Choroid plexus epithelial cell (primary cell): Measurements from ENCODE around the gene ANXA7.
A peak's percentile ranks its signal among the peaks of the same experiment; 100 is the strongest.
"Not testable (repeated sequence)": the region's sequence is repeated elsewhere in the genome, so short reads cannot be mapped to it uniquely, and the experiment has no call there.

Experiments used
- DNase-seq: peaks from one replicate; pipeline ENCODE4 v3.0.0-alpha.2; 2010; ENCODE audit warnings: low read depth
- H3K4me3 ChIP-seq: 2 replicates; pipeline ENCODE4 v1.5.1; 2011; ENCODE audit warnings: low read depth, mild to moderate bottlenecking, control low read depth, low read length, moderate library complexity
- TF ChIP-seq, protein P1 (sequence below): conservative IDR thresholded peaks from 2 replicates; pipeline ENCODE4 v1.5.1; 2011; ENCODE audit warnings: low read depth, mild to moderate bottlenecking, control low read depth, inconsistent platforms, low read length, moderate library complexity

ANXA7 gene

DNA sequence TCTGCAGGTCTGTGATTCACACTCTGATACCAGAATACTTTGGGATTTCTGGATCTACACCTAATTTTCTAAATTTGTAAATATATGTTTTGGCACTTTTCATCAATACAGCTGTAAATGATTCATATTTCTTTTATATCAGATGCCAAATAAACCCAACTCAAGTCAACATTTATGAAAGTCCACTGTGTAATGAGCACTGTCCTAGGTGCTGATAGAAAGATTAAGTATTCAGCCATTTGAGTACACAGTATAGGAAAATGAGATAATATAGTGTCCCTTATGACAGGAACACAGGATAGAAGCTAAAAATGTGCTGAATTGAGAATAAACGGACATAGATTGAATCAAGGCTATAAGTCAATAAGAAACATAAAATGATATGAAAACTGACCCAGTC lies 6.4 kb downstream of the ANXA7 start:
- no peak overlapping the region for H3K4me3 ChIP-seq
- DNase-seq = peak; percentile 4
- TF ChIP-seq, protein P1, sequence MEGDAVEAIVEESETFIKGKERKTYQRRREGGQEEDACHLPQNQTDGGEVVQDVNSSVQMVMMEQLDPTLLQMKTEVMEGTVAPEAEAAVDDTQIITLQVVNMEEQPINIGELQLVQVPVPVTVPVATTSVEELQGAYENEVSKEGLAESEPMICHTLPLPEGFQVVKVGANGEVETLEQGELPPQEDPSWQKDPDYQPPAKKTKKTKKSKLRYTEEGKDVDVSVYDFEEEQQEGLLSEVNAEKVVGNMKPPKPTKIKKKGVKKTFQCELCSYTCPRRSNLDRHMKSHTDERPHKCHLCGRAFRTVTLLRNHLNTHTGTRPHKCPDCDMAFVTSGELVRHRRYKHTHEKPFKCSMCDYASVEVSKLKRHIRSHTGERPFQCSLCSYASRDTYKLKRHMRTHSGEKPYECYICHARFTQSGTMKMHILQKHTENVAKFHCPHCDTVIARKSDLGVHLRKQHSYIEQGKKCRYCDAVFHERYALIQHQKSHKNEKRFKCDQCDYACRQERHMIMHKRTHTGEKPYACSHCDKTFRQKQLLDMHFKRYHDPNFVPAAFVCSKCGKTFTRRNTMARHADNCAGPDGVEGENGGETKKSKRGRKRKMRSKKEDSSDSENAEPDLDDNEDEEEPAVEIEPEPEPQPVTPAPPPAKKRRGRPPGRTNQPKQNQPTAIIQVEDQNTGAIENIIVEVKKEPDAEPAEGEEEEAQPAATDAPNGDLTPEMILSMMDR = no peak

DNA sequence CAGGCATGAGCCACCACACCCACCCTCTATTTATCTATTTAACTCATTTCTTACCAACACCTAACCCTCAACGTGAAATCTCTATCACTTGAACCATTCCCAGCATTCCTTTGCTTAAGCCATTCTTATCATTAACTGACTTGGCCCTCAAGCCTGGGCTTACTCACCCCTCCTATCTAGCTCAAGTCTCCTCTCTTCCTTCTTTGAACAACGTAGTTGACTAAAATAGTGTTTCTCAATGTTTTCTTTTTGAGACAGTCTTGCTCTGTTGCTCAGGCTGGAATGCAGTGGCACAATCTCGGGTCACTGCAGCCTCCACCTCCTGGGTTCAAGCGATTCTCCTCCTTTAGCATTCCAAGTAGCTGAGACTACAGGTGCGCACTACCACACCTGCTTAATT lies 7.0 kb downstream of the ANXA7 start:
- peak; percentile 12 for DNase-seq
- H3K4me3 ChIP-seq = no peak overlapping the region
- TF ChIP-seq, protein P1 = no peak

DNA sequence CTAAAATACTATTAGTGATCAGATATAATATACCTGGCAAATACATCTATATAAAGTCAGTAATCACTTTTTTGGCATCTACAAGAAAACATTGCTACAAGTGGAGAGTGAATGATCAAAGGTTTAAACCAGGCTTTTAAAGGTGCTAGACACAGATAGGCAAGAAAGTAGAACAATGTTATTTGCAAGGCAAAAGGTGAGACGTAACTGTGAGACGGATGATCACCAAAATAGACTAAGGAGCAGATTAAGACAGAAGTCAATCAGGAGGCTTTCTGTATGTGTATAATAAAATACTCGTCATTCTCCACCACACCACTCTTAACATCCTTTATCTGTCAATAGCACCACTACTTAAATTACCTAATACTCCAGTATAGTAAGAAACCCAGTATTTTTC lies 8.3 kb downstream of the ANXA7 start:
- TF ChIP-seq, protein P1 = no peak
- no peak for DNase-seq
- H3K4me3 ChIP-seq = no peak overlapping the region

DNA sequence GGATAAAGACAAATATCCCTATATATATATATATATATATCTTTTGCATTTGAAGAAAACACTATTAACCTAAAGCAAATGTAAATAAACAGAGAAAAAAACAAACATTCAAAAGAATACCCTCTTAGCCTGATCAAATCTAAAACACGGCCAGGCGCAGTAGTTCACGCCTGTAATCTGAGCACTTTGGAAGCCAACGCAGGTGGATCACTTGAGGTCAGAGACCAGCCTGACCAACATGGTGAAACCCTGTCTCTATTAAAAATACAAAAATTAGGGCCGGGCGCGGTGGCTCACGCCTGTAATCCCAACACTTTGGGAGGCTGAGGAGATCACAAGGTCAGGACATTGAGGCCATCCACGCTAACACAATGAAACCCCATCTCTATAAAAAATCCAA lies 9.2 kb downstream of the ANXA7 start:
- no peak overlapping the region for H3K4me3 ChIP-seq
- DNase-seq = no peak
- TF ChIP-seq, protein P1 = no peak

DNA sequence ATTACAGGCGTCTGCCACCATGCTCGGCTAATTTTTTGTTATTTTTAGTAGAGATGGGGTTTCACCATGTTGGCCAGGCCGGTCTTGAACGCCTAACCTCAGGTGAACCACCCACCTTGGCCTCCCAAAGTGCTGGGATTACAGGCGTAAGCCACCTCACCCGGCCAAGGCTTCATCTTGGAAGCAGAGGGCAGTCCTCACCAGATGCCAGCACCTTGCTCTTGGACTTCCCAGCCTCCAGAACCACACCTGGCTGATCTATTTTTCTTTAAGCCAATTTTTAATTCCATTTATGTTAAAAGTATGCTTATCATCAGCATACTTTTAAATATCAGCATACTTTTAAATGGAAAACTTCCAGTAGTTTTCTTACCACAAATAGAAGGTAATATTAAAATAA lies 12.2 kb downstream of the ANXA7 start:
- no peak overlapping the region for H3K4me3 ChIP-seq
- DNase-seq = no peak
- TF ChIP-seq, protein P1 = no peak

DNA sequence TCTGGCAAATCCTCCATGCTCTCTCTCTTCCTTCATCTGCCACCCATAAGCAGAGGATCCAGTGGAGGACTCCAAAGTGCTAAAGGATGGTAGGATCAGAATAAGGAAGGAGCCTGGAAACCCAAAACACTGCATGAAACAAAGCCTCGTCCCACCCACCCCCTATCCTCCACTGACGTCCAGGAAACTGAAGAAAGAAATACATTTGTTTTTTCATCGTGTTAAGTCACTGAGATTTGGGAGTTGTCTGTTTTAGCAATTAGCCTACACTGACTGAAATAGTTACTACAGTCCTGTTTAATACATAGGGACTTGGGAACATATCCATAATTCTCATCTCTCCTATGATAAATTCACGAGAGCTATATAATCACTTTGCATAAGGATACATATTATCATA lies 14.8 kb downstream of the ANXA7 start:
- no peak overlapping the region for H3K4me3 ChIP-seq
- DNase-seq = no peak
- TF ChIP-seq, protein P1 = no peak

DNA sequence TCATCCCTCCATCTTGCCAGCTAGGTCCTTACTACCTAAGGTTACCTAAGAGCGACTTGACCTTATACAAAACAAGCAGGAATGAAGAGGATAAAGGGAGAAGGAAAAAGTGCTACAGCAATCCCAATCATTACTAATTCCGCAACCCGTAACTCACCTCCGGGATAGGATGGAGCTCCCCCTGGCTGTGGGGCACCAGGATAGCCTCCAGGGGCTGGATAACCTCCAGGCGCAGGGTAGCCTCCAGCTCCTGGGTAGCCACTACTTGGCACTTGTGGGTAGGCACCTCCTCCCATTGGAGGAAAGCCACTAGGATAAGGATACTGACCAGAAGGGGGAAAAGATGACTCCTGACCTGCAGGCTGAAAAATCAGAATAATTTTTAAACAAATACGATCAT lies 15.8 kb downstream of the ANXA7 start:
- TF ChIP-seq, protein P1 = peak; percentile 34

DNA sequence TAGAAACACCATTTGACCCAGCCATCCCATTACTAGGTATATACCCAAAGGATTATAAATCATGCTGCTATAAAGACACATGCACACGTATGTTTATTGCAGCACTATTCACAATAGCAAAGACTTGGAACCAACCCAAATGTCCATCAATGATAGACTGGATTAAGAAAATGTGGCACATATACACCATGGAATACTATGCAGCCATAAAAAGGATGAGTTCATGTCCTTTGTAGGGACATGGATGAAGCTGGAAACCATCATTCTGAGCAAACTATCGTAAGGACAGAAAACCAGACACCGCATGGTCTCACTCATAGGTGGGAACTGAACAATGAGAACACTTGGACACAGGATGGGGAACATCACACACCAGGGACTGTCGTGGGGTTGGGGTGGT lies 19.5 kb downstream of the ANXA7 start:
- H3K4me3 ChIP-seq, DNase-seq: not testable (repeated sequence)

More for the DNA sequence above, 15.8 kb downstream of the ANXA7 start:
- DNase-seq = no peak
- no peak overlapping the region for H3K4me3 ChIP-seq
